Limb (tissue), 2 donors: ENCODE results near the gene LMOD3.

Experiments
- DNase-seq, 2 donors: peaks; one replicate each; pipeline ENCODE4 v3.0.0-alpha.2; 2016; ENCODE audit errors: extremely low spot score in 2 of 2

The LMOD3 gene

GRCh38 chr3:69063636-69064035 lies 58.8 kb downstream of the LMOD3 start:
- DNase-seq = no peak

- DNase-seq = no peak
Measured at GRCh38 chr3:69059688-69060087, 62.7 kb downstream of the LMOD3 start.

GRCh38 chr3:69058947-69059224 lies 63.5 kb downstream of the LMOD3 start:
- DNase-seq = no peak

GRCh38 chr3:69058180-69058946 lies 64.0 kb downstream of the LMOD3 start:
- no peak for DNase-seq
